Neural crest cell (in vitro differentiated cells): ENCODE measurements around the gene TOR2A. TPM values are rescaled to one million over a fixed set of nuclear protein-coding genes. Genes with fewer than 3 reads are reported as not detected.

ENCODE experiments used
- DNase-seq: peaks from one replicate; pipeline ENCODE4 v3.0.0; 2021; ENCODE audit warnings: low read depth, mixed read lengths, low spot score
- H3K27ac Mint-ChIP-seq: one replicate; pipeline ENCODE4 v1.8.0; 2021; ENCODE audit warnings: mild to moderate bottlenecking, mixed read lengths; ENCODE audit not compliant: unreplicated experiment
- H3K27me3 Mint-ChIP-seq: 2 replicates; pipeline ENCODE4 v1.8.0; 2021; ENCODE audit warnings: low read depth, mild to moderate bottlenecking, mixed read lengths
- H3K36me3 Mint-ChIP-seq: 2 replicates; pipeline ENCODE4 v1.8.0; 2021; ENCODE audit warnings: low read depth, mild to moderate bottlenecking, mixed read lengths
- H3K4me1 Mint-ChIP-seq: 2 replicates; pipeline ENCODE4 v1.8.0; 2021; ENCODE audit warnings: mixed read lengths
- H3K4me3 Mint-ChIP-seq: one replicate; pipeline ENCODE4 v1.8.0; 2021; ENCODE audit warnings: mild to moderate bottlenecking, mixed read lengths
- H3K9me3 Mint-ChIP-seq: 2 replicates; pipeline ENCODE4 v1.8.0; 2021; ENCODE audit warnings: mixed read lengths
- total RNA-seq: library from RNA; stranded (reverse); gene quantifications from 2 replicates; pipeline ENCODE4 v1.2.1, GENCODE V29; 2021
- TF ChIP-seq, protein P1 (sequence below): fragments of 200-600 bp; sonication (generic); conservative IDR thresholded peaks from 2 replicates; pipeline ENCODE4 v1.5.0; 2021; ENCODE audit warnings: antibody characterized with exemption, mild to moderate bottlenecking

Gene TOR2A
- total RNA-seq, 1 donor from 2014 or later, result 27.4 TPM

DNA sequence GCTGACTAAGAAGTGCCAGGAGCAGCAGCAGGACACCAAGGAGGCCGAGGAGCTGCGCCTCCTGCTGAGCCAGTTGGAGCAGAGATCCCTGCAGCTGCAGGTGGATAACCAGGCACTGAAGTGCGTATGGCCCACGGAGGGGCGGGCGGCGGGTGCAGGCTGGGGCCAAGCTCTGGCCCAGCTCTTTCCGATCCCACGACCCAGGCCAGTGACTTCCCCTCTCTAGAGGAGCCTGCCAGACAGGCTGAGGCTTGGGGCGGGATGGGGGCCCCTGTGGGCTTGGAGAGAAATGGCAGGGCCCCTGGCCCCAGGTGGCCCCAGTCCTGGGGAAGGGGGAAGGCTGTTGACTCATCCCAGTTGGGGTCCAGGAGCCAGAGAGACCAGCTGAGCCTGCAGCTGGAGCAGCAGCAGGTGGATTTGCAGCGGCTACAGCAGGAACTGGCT is 23.2 kb downstream of the TOR2A start:
- peaks cover 2% of the 10 kb centered on the region for H3K27me3 Mint-ChIP-seq
- H3K4me3 Mint-ChIP-seq, result peak overlapping the region; percentile 51
- no peak for DNase-seq
- H3K4me1 Mint-ChIP-seq, result peaks cover 18% of the 10 kb centered on the region
- H3K36me3 Mint-ChIP-seq, result no peaks in the 10 kb centered on the region
- TF ChIP-seq, protein P1, sequence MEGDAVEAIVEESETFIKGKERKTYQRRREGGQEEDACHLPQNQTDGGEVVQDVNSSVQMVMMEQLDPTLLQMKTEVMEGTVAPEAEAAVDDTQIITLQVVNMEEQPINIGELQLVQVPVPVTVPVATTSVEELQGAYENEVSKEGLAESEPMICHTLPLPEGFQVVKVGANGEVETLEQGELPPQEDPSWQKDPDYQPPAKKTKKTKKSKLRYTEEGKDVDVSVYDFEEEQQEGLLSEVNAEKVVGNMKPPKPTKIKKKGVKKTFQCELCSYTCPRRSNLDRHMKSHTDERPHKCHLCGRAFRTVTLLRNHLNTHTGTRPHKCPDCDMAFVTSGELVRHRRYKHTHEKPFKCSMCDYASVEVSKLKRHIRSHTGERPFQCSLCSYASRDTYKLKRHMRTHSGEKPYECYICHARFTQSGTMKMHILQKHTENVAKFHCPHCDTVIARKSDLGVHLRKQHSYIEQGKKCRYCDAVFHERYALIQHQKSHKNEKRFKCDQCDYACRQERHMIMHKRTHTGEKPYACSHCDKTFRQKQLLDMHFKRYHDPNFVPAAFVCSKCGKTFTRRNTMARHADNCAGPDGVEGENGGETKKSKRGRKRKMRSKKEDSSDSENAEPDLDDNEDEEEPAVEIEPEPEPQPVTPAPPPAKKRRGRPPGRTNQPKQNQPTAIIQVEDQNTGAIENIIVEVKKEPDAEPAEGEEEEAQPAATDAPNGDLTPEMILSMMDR, result no peak
- no peak overlapping the region for H3K27ac Mint-ChIP-seq
- peaks cover 2% of the 10 kb centered on the region for H3K9me3 Mint-ChIP-seq

DNA sequence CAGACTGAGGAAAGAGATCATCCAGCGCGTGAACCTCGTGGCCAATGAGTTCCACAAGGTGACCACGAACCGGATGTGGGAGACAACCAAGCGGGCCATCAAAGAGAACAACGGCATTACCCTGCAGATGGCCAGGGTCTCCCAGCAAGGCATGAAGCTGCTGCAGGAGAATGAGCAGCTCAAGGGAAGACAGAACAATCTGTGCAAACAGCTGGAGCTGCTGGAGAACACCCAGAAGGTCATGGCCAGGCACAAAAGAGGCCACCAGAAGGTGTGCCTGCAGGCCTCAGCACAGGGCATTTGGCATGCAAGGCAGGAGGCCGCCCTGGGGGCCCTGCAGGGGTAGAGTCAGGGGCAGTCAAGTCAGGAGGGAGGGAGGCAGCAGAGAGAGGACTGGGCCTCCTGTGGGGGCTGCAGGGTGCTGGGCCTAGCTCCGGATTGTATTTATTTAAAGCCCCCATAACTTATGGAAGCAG is 23.8 kb downstream of the TOR2A start:
- TF ChIP-seq, protein P1, result no peak
- no peak overlapping the region for H3K27ac Mint-ChIP-seq
- no peaks in the 10 kb centered on the region for H3K36me3 Mint-ChIP-seq
- DNase-seq, result no peak
- H3K27me3 Mint-ChIP-seq, result peaks cover 2% of the 10 kb centered on the region
- peak overlapping the region; percentile 66 for H3K4me3 Mint-ChIP-seq
- peaks cover 2% of the 10 kb centered on the region for H3K9me3 Mint-ChIP-seq
- peaks cover 20% of the 10 kb centered on the region for H3K4me1 Mint-ChIP-seq

DNA sequence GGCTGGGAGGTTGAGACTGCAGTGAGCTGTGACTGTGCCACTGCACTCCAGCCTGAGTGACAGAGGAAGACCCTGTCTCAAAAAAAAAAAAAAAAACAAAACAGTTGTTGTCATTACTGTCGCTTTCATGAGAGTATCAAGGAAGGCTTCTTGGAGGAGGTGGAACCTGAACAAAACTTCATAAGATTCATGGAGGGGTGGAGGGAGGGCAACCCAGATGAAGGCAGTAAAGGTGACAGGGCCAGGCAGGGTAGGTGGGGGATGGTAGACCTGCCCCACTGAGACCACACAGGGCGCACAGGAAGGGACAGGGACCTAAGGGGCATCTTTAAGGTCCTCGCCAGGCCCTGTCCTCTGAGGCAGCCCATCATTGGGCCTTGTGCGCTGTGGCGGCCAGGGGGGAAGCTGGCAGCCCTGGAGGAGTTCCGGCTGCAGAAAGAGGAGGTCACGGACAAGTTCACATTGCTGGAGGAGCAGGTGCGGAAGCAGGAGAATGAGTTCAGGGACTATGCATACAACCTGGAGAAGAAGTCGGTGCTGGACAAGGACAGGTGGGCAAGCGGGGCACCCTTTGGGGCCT is 24.8 kb downstream of the TOR2A start:
- no peak for DNase-seq
- no peak overlapping the region for H3K27ac Mint-ChIP-seq
- H3K36me3 Mint-ChIP-seq, result no peaks in the 10 kb centered on the region
- peaks cover 2% of the 10 kb centered on the region for H3K9me3 Mint-ChIP-seq
- TF ChIP-seq, protein P1, result no peak
- H3K4me3 Mint-ChIP-seq, result peak overlapping the region; percentile 78
- no peaks in the 10 kb centered on the region for H3K27me3 Mint-ChIP-seq
- H3K4me1 Mint-ChIP-seq, result peaks cover 10% of the 10 kb centered on the region

DNA sequence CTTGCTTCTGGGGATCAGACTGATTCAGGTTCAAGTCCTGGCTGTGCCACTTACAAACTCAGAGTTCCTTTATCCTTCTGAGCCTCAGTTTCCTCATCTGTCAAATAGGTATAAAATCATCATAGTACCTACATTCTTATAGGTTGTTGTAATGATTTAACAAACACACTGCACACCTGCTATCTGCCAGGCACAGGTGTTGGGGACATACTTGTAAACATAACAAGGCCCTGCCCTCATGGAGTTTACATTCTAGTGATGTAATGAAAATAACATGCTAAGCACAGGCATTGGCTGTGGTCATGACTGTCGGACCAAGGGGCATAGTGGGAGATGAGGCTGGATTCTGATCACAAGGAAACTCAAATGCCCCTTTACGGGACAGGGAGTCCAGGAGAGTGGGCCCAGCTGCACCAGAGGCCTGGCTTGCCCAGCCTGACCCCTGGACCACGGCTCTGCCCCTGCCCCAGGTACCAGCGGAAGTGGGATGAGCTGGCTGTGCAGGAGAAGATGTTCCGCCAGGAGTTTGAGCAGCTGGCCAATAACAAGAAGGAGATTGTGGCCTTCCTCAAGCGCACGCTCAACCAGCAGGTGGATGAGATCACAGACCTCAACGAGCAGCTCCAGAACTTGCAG is 26.0 kb downstream of the TOR2A start:
- H3K4me3 Mint-ChIP-seq, result peak overlapping the region; percentile 41
- TF ChIP-seq, protein P1, result no peak
- H3K27me3 Mint-ChIP-seq, result no peaks in the 10 kb centered on the region

DNA sequence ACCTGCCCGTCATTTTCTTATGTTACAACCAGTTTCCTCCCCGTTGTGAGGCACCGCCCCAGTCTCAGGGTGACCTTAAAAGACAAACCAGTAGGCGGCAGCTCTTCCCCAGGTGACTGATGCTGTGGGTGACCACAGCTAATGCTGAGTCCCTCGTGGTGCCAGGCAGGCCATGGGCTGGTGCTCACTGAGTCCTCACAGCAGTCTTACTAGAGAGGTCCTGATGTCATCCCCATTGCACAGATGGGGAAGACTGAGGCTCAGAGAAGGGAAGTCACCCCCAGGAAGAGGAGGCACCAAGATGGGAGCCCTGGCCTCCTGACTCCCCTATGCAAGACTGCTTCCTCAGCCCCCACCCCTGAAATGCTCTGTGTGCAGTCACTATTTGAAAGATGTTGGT is 27.3 kb downstream of the TOR2A start:
- Mint-ChIP-seq H3K27ac (peak overlapping the region; percentile 62), H3K4me3 (no peak overlapping the region), H3K9me3 (peaks cover 2% of the 10 kb centered on the region), H3K27me3 (no peaks in the 10 kb centered on the region), H3K4me1 (peaks cover 9% of the 10 kb centered on the region), H3K36me3 (no peaks in the 10 kb centered on the region)
- no peak for DNase-seq
- TF ChIP-seq, protein P1, result no peak

More for the DNA sequence above, 26.0 kb downstream of the TOR2A start:
- H3K27ac Mint-ChIP-seq, result peak overlapping the region; percentile 62
- no peaks in the 10 kb centered on the region for H3K36me3 Mint-ChIP-seq
- H3K4me1 Mint-ChIP-seq, result peaks cover 9% of the 10 kb centered on the region
- peaks cover 2% of the 10 kb centered on the region for H3K9me3 Mint-ChIP-seq
- DNase-seq, result no peak
